Measurements from ENCODE around the gene ABHD10.
A peak's percentile ranks its signal among the peaks of the same experiment; 100 is the strongest.

Gene ABHD10

DNA sequence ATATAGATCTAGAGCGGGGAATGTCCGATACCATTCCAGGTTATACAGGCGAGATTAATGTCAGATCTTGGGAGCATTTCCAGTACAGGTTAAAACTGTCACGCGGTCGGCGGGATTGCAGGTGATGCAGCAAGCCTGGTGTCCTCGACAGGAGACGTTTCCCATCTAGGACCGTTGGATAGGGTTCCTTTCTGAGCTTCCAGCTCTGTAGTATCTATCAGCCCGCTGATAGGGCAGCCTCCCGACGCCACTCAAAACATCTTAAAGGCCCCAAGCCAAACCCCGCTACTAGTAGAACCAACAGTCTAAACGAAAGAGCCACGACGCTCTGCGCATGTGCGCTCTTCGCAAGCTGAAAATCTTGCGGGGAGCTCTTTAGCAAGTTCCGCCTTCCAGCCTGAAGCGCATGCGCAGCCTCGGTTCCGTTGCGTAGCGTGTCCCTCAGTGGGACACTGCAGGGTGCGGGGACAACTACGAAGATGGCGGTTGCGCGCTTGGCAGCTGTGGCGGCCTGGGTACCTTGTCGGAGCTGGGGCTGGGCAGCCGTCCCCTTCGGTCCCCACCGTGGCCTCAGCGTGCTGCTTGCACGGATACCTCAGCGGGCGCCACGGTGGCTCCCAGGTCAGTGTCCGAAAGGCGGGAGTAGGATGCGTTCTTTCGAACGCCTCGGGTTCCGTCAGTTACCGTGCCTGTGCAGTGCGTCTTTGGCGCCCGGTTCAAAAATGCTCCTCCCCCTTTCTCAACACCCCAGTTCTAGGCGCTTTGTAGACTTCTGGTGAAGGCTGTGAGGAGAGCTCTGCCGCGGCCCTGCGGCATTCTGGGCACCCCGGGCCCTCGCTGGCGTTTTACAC lies at the start of gene ABHD10:
Gene ABHD10 (plus strand): TSS at position 444 of the 851 bp plus-strand sequence. CDS start 36 bp downstream, at position 480.
- DNase-seq (ENCODE audit: low spot score) = peak; percentile 98

DNA sequence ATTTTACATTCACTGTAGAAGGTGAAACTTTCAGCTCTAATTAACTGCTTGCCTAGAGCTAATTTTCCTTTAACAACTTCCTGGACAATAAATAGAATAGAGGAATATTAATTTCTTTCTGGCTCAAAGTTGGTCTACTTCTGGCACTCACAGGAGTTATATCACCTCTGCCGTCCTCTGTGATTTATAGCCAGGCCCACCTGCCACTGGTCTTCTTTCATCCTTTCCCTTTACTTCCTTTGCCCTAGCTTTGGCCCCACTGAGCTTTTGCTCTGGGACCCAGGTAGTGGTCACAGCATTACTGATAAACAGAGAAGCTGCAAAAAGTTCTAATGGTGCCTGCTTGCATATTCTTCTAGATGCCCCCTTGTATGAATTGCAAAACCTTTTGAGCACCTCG lies 49.3 kb upstream of the ABHD10 start:
- no peak for DNase-seq (ENCODE audit: low spot score)

DNA sequence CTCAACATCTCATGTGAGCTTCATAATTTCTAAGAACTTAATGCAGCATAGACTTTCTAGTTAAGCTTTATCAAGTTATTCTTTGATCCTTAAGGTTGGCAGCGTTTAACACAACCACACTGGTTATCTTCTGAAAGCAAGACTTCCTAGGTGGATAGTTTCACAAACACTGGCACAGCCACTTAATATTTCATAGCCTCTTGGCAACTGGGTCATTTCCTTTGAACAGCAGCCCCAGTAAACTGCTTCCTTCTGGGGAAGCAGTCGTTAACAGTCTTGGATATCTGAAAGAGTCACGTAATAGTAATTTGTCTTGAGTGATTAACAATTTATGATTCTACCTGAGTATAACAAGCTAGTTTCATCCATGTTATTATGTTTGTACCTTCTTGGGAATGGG lies 45.9 kb upstream of the ABHD10 start:
- no peak for DNase-seq (ENCODE audit: low spot score)

DNA sequence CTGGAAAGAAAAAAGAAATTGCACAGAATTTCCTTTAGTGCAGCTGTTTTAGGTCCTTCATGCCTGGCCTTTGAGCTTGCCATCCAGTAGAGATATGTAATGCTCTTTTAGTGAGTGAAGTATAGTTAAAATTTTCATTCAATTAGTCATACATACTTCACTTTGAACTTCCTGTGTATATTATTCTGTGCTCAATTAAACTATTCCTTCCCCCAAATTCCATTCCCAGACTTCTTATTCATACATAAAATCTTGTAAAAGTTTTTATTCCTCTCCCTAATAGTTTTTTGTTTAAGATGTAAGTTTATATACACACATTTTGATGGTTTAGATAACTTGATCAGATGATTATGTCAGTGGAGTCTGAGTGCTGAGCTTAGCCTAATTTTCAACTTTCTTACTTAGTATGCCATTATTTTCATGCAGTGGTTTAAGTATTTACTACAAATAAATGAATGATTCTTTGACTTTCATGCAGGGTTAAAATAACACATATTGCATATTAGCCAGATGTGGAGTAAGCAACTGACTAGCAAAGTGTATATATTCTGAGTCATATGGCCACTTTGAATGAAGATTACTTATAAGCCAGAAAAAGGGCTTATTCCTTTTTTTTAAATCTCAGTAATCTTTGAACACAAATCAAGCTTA lies 42.5 kb upstream of the ABHD10 start:
- DNase-seq (ENCODE audit: low spot score) = peak; percentile 77

DNA sequence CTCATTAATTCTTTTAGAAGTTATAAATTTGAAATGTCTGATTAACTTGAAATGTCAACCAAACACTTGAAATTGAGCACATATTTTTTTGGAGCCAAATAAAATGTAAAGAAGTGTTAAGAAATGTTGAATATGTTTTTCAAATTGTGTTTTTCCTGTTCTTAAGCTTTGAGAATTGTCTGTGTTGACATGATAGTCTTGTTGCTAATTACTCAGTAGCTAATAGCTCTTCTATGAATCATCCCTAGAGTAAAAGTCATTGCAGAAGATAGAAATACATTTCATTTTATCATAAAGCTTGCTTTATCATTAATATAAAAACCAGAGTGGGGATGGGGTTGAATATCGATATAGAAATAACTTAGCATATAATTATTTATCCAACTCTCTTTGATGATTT lies 41.9 kb upstream of the ABHD10 start:
- DNase-seq (ENCODE audit: low spot score) = peak; percentile 45

DNA sequence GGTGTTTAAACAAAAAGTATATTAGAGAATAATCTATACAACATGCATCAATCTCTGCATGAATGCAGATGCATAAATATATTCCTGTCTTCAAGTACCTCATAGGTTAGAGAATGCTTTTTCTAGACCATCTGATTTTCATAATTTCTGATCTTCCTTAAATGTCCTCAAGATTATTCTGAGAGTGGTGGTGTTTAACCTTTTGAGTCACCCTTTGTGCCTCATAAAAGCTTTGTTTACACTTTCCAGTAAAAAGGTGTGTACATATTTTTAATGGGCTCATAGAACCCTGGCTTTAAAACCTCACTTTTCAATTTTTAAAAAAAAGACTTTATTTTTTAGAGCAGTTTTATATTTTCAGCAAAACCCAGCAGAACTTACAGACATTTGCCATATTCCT lies 41.0 kb upstream of the ABHD10 start:
- no peak for DNase-seq (ENCODE audit: low spot score)

DNA sequence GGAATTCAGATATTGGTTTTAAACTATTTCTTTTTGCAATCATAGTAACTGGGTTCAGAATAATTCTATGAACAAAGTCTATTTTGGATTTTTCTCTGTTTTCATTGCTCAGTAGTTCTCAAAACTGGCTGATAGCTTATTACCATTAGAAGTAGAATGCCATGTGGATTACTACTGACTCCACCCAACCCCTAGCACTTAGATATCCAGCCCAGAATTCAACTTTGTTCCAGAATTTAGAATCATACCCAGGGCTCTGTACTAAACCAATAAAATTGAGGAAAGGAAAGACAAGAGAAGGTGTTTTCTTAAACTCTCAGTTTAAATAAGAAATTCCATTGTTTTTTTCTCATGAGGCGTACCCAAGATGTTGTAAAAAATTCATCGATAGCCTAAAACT lies 39.0 kb upstream of the ABHD10 start:
- DNase-seq (ENCODE audit: low spot score) = no peak

DNA sequence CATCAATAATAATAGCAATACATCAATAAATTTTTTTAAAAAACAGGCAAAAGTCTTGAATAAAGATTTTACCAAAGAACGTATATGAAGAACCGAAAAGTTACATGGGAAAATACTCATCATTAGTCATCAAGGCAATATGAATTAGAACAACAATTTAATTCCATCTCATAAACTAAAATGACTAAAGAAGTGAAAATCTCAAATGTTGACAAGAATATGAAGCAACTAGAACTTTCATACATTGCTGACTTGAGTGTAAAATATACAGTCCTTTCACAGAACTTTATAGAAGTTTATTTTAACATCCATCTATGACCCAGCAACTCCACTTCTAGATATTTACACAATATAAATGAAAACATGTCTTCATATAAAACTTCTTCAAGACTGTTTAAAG lies 35.3 kb upstream of the ABHD10 start:
- no peak for DNase-seq (ENCODE audit: low spot score)

DNA sequence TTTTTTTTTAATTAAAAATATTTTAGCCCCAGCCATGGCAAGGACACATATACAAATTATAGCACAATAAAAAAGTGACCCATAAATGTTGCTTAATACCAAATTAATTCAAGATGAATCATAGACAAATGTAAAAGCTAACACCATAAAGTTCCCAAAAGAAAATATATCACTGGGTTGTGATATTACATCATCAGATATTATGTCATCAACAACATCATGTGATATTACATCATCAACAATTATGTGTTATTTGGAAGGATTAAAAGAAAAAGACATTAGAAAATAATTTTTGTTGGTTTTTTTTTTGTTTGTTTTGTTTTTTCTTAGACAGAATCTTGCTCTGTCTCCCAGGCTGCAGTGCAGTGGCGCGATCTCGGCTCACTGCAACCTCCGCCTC lies 34.5 kb upstream of the ABHD10 start:
- no peak for DNase-seq (ENCODE audit: low spot score)

DNA sequence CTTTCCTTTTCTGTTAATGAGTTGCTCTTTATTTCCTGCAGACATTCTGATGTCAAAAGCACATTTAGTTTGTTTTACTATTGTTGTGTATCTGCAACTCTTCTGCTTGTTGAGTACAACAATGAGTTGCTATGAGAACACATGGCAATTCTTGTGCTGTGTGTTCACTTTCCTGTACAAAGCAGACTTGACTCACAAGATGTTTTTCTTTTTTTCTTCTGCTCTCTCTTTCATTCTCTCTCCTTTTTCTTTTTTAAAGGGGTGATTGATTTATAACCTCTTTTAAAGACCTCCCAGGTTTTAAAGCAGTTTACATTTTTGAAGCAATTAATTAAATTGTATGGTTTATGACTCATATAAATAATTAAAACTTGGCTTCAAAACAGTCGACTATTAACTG lies 31.6 kb upstream of the ABHD10 start:
- peak; percentile 23 for DNase-seq (ENCODE audit: low spot score)

DNA sequence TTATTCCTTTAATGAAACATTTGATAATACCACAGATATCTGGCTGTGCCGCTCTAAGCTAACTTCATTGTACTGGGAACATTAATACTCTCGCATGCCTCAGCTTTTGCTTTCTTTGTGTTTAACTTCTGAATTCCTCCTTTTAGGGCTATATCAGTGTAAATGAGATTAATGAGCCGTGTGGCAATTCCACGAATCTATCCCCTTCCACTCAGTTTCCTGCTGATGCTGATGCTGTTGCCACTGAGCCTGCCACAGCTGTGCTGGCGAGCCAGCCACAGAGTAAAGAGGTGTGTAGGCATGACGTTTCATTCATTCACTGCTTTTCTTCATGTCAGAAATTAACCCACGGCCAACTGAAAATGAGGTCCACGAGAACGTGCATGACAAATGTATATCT lies 30.0 kb upstream of the ABHD10 start:
- DNase-seq (ENCODE audit: low spot score) = no peak

DNA sequence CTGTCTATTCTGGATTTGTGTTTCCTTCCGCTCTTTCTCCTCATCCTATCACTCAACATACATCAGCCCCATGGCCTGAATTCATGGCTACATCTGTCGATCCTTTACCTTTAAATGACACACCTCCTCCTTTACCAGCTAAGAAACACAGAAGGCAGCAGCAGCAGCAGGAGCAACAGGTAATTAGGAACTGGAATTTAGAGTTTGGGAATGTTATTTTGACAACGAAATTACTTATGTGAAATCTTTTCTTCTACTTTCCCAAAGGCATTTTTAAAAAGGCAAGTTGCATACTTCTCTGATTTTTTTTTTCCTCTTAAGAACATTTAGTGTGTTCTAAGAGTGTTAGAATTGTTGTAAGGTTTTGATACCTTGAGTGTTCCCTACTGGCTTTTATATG lies 29.1 kb upstream of the ABHD10 start:
- no peak for DNase-seq (ENCODE audit: low spot score)

DNA sequence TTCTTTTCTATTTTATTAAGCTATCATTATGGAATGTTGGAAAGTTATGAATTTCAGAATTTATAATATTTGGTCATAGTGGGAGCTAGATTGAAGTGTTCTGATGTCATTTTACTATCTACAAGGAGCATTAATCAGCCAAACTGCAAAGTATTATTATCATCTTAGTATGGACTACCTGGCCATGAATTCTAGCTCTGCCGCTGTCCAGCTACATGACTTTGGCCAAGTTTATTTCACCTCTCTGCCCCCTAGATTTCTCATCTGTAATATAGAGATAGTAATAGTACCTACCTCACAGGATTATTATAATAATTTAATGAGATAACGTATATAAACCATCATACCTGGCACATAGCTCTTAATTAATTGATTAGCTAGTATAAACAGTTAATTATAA lies 27.8 kb upstream of the ABHD10 start:
- no peak for DNase-seq (ENCODE audit: low spot score)

DNA sequence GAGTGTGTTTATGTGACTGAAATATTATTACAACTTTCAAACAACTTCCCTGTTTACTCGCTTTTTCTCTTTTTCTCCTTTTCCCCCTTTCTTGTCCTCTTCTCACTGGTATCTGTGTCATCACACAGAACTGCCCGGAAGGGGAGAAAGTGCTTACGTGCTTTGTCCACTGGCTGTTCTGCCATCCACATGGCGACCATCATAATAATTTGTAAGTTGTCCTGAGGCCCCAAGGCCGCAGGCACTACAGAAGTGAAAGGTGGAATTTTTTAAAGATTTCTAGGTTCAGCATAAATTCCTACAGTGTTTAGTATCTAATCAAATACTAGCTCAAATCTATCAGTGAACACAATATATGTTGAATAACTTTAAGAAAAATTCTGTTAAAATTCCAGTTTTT lies 26.7 kb upstream of the ABHD10 start:
- no peak for DNase-seq (ENCODE audit: low spot score)

DNA sequence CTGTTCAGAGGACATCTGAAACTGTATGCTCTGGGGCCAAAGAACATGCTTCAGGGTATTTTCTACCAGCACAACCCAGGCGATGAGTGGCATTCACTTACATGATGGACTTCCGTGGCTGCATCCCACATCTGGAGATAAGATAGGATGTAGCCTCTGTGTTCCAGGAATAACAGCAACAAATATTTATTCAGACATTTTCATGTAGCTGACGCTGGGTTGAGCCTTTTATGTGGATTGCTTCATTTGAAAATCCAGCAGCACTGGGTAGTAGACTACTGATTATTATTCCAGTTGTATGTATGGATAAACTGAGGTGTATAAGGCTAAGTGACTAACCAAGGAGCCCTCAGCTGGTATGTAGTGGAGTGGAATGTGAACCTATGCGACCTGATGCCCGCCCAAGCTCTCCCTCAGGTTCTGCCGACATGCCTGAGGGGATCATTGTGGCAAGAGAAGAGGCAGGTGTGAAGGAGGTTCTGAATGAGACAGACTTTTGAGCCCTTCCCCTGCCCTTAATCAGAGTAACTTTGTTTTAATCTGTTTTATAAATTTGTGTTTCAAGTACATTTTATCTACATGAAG lies 25.9 kb upstream of the ABHD10 start:
- no peak for DNase-seq (ENCODE audit: low spot score)

DNA sequence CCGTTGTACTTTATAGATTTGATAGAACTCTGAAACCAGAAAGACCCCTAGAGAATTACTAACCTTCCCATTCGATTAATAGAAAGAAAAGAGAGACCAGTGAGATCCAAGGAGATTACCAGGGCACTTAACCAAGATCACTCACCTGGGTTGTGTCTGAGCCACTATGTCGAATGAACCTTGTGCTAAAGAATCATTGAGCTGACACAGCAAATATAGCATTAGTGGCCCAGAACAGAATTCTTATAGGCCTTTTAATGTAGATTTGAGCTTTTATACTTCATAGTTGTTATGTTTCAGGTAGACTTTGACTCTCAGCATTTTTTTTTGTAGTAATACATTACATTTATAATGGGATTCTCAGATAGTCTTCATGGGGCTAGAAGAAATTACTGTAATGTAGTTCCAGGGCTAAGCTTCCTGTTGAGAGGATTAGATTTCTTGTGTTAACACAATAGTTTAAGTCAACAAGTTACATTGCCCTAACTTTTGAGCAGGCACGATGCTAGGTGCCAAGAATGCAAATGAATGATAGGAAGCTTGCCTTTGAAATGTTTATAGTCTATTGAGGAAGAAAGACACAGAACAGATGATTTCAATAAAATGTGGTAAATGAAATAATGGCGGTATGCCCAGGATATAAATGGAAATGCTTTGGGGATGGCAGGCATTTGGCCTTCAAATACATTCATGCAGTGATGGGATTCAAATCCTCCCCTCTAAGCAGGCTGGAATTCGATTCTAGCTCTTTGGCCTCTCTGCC lies 24.4 kb upstream of the ABHD10 start:
- peak; percentile 44 for DNase-seq (ENCODE audit: low spot score)

DNA sequence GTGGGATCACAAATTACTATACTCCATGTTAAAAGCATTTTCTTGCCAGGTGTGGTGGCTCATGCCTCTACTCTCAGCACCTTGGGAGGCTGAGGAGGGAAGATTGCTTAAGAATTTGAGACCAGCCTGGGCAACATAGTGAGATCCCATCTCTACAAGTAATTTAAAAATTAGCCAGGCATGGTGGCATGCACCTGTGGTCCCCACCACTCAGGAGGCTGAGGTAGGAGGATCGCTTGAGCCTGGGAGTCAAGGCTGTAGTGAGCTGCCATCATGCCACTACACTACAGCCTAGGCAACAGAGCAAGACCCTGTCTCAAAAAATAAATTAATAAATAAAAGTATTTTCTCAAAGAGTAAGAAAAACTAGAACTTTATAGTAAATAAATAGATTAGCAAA lies 22.9 kb upstream of the ABHD10 start:
- no peak for DNase-seq (ENCODE audit: low spot score)

DNA sequence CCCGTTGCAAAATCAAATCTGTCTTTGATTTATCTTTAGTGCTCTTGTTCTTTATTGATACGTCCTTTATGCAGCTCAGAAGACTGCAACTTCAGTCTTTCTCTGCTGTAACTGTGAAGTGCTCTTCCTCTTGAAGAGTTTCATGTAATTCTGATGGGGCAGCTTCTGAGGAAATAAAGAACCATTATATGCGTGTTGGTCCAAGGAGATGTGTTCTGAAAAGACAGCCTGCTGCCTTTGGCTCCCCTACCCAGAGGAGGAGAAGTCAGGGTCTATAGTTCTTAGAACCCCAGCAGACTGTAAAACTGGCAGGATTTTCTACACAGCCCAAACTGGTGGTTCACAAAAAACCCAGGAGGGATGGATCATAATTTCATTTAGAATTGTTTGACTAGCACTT lies 22.4 kb upstream of the ABHD10 start:
- no peak for DNase-seq (ENCODE audit: low spot score)

DNA sequence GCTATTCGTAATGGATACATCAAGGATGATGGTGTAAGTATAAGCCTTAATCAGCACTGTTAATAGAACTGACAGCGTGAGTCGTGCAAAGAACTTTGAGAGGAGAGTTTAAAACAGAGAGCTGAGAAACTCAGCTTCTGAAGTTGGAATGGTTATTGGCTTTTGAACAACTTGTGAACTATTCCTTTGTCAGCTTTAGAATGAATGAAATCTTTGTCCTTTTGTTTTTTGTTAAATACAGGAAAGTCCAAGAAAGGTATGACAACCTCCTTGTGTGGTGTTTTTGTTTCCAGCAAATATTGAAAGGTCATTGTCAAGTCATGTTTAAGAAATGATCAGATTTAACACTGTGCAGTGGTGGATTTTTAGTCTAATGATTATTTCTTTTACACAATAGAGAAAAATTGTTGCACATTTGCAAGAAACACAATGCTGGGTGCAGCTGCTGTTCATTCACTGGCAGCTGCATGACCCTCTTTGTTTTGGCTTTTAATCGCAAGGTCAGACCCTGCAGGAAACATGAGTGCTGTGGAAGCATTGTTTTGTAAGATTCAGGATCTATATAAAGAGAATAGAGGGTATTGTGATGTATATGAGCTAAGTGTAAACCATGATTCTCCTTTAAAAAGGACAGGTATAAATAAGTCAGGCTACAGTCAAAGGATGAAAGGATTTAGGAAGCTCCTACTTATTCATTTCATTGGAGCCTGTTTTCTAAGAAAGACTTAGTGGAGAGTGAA lies 21.7 kb upstream of the ABHD10 start:
- no peak for DNase-seq (ENCODE audit: low spot score)

DNA sequence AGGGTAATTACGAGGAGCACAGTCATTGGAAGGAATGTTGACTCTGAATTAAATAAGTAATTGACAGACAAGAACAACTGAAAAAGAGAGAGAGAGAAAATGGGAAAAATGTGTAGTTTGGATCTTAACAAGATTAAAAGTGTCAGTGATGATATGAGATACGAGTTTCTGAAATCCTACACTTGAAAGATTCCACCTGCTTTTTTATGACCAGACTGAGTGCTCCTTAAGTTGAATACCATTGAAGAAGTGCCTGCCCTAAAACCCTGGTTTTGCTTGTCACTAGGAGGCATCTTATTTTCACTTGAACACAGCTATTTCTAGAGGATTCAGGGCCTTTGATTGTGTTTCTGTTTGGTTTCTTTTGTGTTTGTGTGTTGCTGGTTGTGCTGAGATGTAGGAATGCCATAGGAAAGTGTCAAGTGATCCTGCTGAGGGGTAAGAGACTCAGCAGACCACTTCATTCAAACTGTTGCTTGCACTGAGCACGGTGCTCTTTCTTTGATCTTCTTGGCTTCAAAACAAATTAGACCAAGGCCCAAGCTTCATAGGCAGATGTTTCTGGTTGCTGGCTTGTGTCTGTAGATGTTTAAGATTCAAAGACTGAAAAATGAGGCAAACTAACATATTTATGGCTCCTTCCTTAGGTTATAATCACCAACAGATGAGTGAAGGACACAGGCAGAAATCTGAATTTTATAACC lies 17.2 kb upstream of the ABHD10 start:
- DNase-seq (ENCODE audit: low spot score) = peak; percentile 3

DNA sequence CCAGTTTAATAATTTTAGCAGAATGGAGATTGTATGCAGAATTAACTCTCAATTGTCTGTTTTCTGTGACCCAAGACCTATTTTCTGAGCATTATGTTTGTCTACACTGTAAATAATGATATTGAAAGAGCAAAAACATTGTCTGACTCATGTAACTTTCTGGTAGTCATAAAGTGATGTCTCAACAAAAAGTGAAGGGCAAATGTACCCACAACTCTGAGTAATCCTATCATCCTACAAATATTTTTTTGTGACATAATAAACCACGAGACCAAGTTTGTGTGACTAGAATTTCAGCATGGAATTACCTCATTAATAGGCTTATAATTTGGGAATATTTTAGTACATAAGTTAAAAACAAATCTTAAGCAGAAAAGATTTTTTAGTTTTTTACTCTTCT lies 15.4 kb upstream of the ABHD10 start:
- peak; percentile 70 for DNase-seq (ENCODE audit: low spot score)

Measured in AG08395 (cell line).